GM12878 (cell line): ENCODE results near the gene C9orf78. TPM values are rescaled to one million over a fixed set of nuclear protein-coding genes. Genes with fewer than 3 reads are reported as not detected.

ENCODE experiments used
- ATAC-seq: fragments of 200-7000 bp; cut with Tn5 transposase; 3 replicates; pipeline ENCODE4 v1.9.1; 2020; ENCODE audit warnings: mild to moderate bottlenecking, moderate library complexity
- BruUV-seq: library from RNA; stranded (reverse); fragments of 400-500 nt; replicated peaks from 2 replicates; lab custom pipeline; 2021; lab: Mats Ljungman, UMichigan
- CTCF ChIA-PET: fragments of 300-600 bp; sonication (Branson Sonifier 250); formaldehyde crosslinking; extraction: SDS; loops from one replicate; lab custom pipeline; 2021; ENCODE audit warnings: inconsistent platforms; lab: Yijun Ruan, JAX
- POLR2A ChIA-PET: fragments of 350-600 bp; formaldehyde crosslinking; extraction: SDS; loops from one replicate; lab custom pipeline; 2021; ENCODE audit warnings: inconsistent platforms; lab: Charles Lee
- RAD21 ChIA-PET: fragments of 300-600 bp; sonication (Branson Sonifier 250); formaldehyde crosslinking; loops from one replicate; lab custom pipeline; 2023; ENCODE audit warnings: antibody characterized with exemption; ENCODE audit not compliant: unreplicated experiment; lab: Charles Lee
- SMC1A ChIA-PET: fragments of 300-600 bp; sonication (Branson Sonifier 250); formaldehyde crosslinking; loops from one replicate; lab custom pipeline; 2023; ENCODE audit not compliant: unreplicated experiment, uncharacterized antibody; lab: Charles Lee
- DNase-seq: peaks from one replicate; pipeline ENCODE4 v3.0.0-alpha.2; 2011; ENCODE audit warnings: low read depth, low spot score
- FAIRE-seq: peaks from 3 replicates; lab custom pipeline; 2011; peaks lifted over from hg19 to GRCh38; lab: Jason Lieb, UNC
- H2AFZ ChIP-seq: 2 replicates; pipeline ENCODE4 v1.6.0; 2011; ENCODE audit warnings: low read depth, low read length, control low read depth; ENCODE audit not compliant: control insufficient read depth
- H3K27ac ChIP-seq: 2 replicates; pipeline ENCODE4 v1.5.1; 2011; ENCODE audit warnings: control low read depth; ENCODE audit not compliant: control insufficient read depth, insufficient read depth
- H3K27me3 ChIP-seq, 2 experiments: replicated peaks in 1 of 2; 2 replicates each; pipeline versions ENCODE4 v1.6.0 to v1.6.1; 2011; ENCODE audit warnings: low read length in 1 of 2; ENCODE audit not compliant: control insufficient read depth in 2 of 2, insufficient read depth in 2 of 2
- H3K36me3 ChIP-seq, 2 experiments: 2 replicates each; pipeline ENCODE4 v1.5.1; 2011; ENCODE audit warnings: low read length in 1 of 2; ENCODE audit not compliant: control insufficient read depth in 2 of 2, insufficient read depth in 2 of 2
- H3K4me1 ChIP-seq: 2 replicates; pipeline ENCODE4 v1.6.1; 2011; ENCODE audit warnings: mild to moderate bottlenecking, low read length, moderate library complexity, mixed read lengths; ENCODE audit not compliant: control insufficient read depth, insufficient read depth
- H3K4me2 ChIP-seq: 2 replicates; pipeline ENCODE4 v1.6.0; 2011; ENCODE audit warnings: control low read depth; ENCODE audit not compliant: control insufficient read depth, insufficient read depth
- H3K4me3 ChIP-seq: fragments of 200-600 bp; sonication (generic); 2 replicates; pipeline ENCODE4 v1.5.1; 2016
- H3K79me2 ChIP-seq: 2 replicates; pipeline ENCODE4 v1.6.0; 2011; ENCODE audit warnings: low read length; ENCODE audit not compliant: control insufficient read depth, insufficient read depth
- H3K9ac ChIP-seq: 2 replicates; pipeline ENCODE4 v1.8.0; 2011; ENCODE audit warnings: low read length, control low read depth, mixed read lengths; ENCODE audit not compliant: control insufficient read depth, insufficient read depth
- H3K9me3 ChIP-seq: replicated peaks from 3 replicates; pipeline ENCODE4 v1.5.1; 2011; ENCODE audit warnings: mild to moderate bottlenecking, low read length; ENCODE audit not compliant: control insufficient read depth, insufficient read depth
- H4K20me1 ChIP-seq: 2 replicates; pipeline ENCODE4 v1.6.0; 2011; ENCODE audit not compliant: control insufficient read depth, insufficient read depth
- CREB1 ChIP-seq: IDR thresholded peaks from 2 replicates; pipeline ENCODE4 v1.6.1; 2012; ENCODE audit warnings: low read depth, mild to moderate bottlenecking, inconsistent platforms
- HDAC6 ChIP-seq: fragments of 200-600 bp; sonication (generic); IDR thresholded peaks from one replicate; pipeline ENCODE4 v1.8.0; 2017; ENCODE audit warnings: antibody characterized with exemption; ENCODE audit not compliant: unreplicated experiment
- JUNB ChIP-seq: IDR thresholded peaks from 2 replicates; pipeline ENCODE4 v1.6.1; 2016; ENCODE audit warnings: antibody characterized with exemption, mild to moderate bottlenecking
- MEF2B ChIP-seq: fragments of 450-650 bp; IDR thresholded peaks from 2 replicates; pipeline ENCODE4 v1.6.1; 2018; ENCODE audit warnings: mild to moderate bottlenecking, moderate library complexity; ENCODE audit not compliant: partially characterized antibody, poor library complexity, severe bottlenecking
- MYB ChIP-seq: fragments of 150-350 bp; IDR thresholded peaks from 2 replicates; pipeline ENCODE4 v1.6.1; 2014; ENCODE audit warnings: mild to moderate bottlenecking, low read depth, low read length, borderline replicate concordance
- MYC ChIP-seq: IDR thresholded peaks from 2 replicates; pipeline ENCODE4 v1.6.1; 2011; ENCODE audit warnings: mild to moderate bottlenecking, low read length, moderate library complexity, inconsistent platforms; ENCODE audit not compliant: insufficient read depth, insufficient replicate concordance, insufficient read length, severe bottlenecking
- NFYA ChIP-seq: IDR thresholded peaks from 2 replicates; pipeline ENCODE4 v1.6.1; 2011; ENCODE audit warnings: low read depth, mild to moderate bottlenecking, low read length, improper control_type of control experiment, borderline replicate concordance
- PAX8 ChIP-seq: fragments of 450-650 bp; IDR thresholded peaks from 2 replicates; pipeline ENCODE4 v1.6.1; 2017; ENCODE audit warnings: mild to moderate bottlenecking, moderate library complexity
- POLR2AphosphoS2 ChIP-seq: IDR thresholded peaks from 2 replicates; pipeline ENCODE4 v1.6.1; 2011; ENCODE audit warnings: low read depth, mild to moderate bottlenecking, low read length, improper control_type of control experiment, moderate library complexity
- RBBP5 ChIP-seq: fragments of 200-600 bp; sonication (generic); conservative IDR thresholded peaks from 2 replicates; pipeline ENCODE4 v1.6.1; 2016
- RELB ChIP-seq: fragments of 450-650 bp; IDR thresholded peaks from 2 replicates; pipeline ENCODE4 v1.6.1; 2017; ENCODE audit warnings: low read depth, mild to moderate bottlenecking, moderate library complexity
- SMC3 ChIP-seq: IDR thresholded peaks from 2 replicates; pipeline ENCODE4 v1.6.1; 2011; ENCODE audit warnings: low read length, improper control_type of control experiment, borderline replicate concordance
- SPI1 ChIP-seq: IDR thresholded peaks from 2 replicates; pipeline ENCODE4 v1.6.1; 2011; ENCODE audit warnings: low read depth, mild to moderate bottlenecking, low read length, moderate library complexity, borderline replicate concordance; ENCODE audit not compliant: insufficient read depth
- TBL1XR1 ChIP-seq: IDR thresholded peaks from 2 replicates; pipeline ENCODE4 v1.6.1; 2012; ENCODE audit warnings: low read depth, low read length, improper control_type of control experiment
- ZNF207 ChIP-seq: fragments of 450-650 bp; IDR thresholded peaks from 2 replicates; pipeline ENCODE4 v1.6.1; 2014; ENCODE audit warnings: antibody characterized with exemption, mild to moderate bottlenecking, borderline replicate concordance
- ZNF24 ChIP-seq: fragments of 450-650 bp; IDR thresholded peaks from 2 replicates; pipeline ENCODE4 v1.6.1; 2017; ENCODE audit warnings: antibody characterized with exemption, mild to moderate bottlenecking
- WGBS: methylation state at CpG from one replicate; pipeline ENCODE4 v1.1.6; 2016; ENCODE audit warnings: low lambda C conversion rate; ENCODE audit not compliant: insufficient replicate concordance, insufficient coverage; ENCODE audit errors: missing lambda C conversion rate; 5-methylcytosine and 5-hydroxymethylcytosine counted together
- in situ Hi-C: fragments of 300-500 bp; cut with MboI; formaldehyde crosslinking; loops from 9 replicates; pipeline ENCODE4 v1.14.3; 2018; ENCODE audit warnings: mixed read lengths
- intact Hi-C: fragments of 100-400 bp; cut with micrococcal nuclease; formaldehyde crosslinking; loops from one replicate; pipeline ENCODE4 v1.14.2; 2022; ENCODE audit not compliant: unreplicated experiment
- polyA plus RNA-seq, 11 experiments: library from polyadenylated mRNA; depleted of rRNA in 4 of 11; unstranded in 6 of 11; stranded (reverse) in 5 of 11; fragments of >200 nt; fragmentation: Nextera tagmentation in 4 of 11; fragmentation: Illumina TruSeq in 1 of 11; extraction: Ambion mirVana in 4 of 11; extraction: Trizol in 1 of 11; gene quantifications; 1 replicate in 1 of 11; 2 replicates in 10 of 11; pipeline versions ENCODE4 v1.2.1 to v1.2.3, GENCODE V29; 2011 to 2016; ENCODE audit warnings: inconsistent platforms in 2 of 11, missing spikeins in 2 of 11, low read depth in 1 of 11
- total RNA-seq, 4 experiments: library from RNA; depleted of rRNA in 3 of 4; stranded (reverse); fragments of >200 nt in 3 of 4; fragmentation: Illumina TruSeq in 1 of 4; extraction: Trizol in 1 of 4; gene quantifications; 2 replicates each; pipeline versions ENCODE4 v1.2.1 to v1.2.3, GENCODE V29; 2013 to 2021

Gene C9orf78
- total and polyA plus RNA-seq, 10 of the 15 experiments (the other 5 are each of a cell fraction or from before 2014, with no cell fraction given): 23.0 to 60.9 (median 47.5) TPM

- TF ChIP-seq ZNF207: no peak
- TF ChIP-seq SPI1: no peak
Observed at GRCh38 chr9:129832982-129833381, 2.1 kb downstream of the C9orf78 start.

GRCh38 chr9:129828969-129829368, 6.1 kb downstream of the C9orf78 start:
- CTCF ChIA-PET: no interaction called here
- Histone ChIP-seq H3K36me3 (peaks cover 6 to 16% of the 10 kb centered on the region in 2 experiments; a peak in 3 of 4 replicates), H3K27me3 (no peaks in the 10 kb centered on the region), H2AFZ (no peak overlapping the region), H4K20me1 (no peaks in the 10 kb centered on the region), H3K4me3 (no peak overlapping the region), H3K9ac (no peak overlapping the region), H3K9me3 (no peaks in the 10 kb centered on the region), H3K79me2 (peaks cover 7% of the 10 kb centered on the region), H3K4me1 (peaks cover 6% of the 10 kb centered on the region), H3K4me2 (no peak overlapping the region), H3K27ac (no peak overlapping the region)
- FAIRE-seq: no peak
- RAD21 ChIA-PET: no interaction called here
- POLR2A ChIA-PET: interaction anchor here (0.6 to 1.0 kb wide), 2 partner anchors 11 to 109 kb away, joined by 4 to 6 read pairs; no protein-coding TSS in a partner anchor
- intact Hi-C loops (no loop called here), in situ Hi-C loops (loop anchor here (25.0 kb wide), 1 partner anchor 1433 kb away; no protein-coding TSS in a partner anchor)
- SMC1A ChIA-PET: no interaction called here
- WGBS: over 99% methylated on average over 10 of the region's 10 CpGs
- no peak for DNase-seq
- no TSS peak for BruUV-seq
- ATAC-seq: no peak
- TF ChIP-seq RBBP5: no peak
- TF ChIP-seq PAX8: no peak
- no peak for TF ChIP-seq NFYA
- no peak for TF ChIP-seq SMC3
- TF ChIP-seq JUNB: no peak
- TF ChIP-seq MYB: no peak
- no peak for TF ChIP-seq CREB1
- TF ChIP-seq POLR2AphosphoS2: no peak
- no peak for TF ChIP-seq MEF2B
- TF ChIP-seq RELB: no peak
- no peak for TF ChIP-seq ZNF24
- TF ChIP-seq HDAC6: no peak
- no peak for TF ChIP-seq MYC
- TF ChIP-seq TBL1XR1: no peak

More at GRCh38 chr9:129832982-129833381, 2.1 kb downstream of the C9orf78 start:
- H3K79me2 ChIP-seq: peaks cover 34% of the 10 kb centered on the region
- H3K27ac ChIP-seq: no peak overlapping the region
- peaks cover 6 to 16% of the 10 kb centered on the region in 2 experiments; a peak in 3 of 4 replicates for H3K36me3 ChIP-seq
- RAD21 ChIA-PET: no interaction called here
- CTCF ChIA-PET: no interaction called here
- POLR2A ChIA-PET: no interaction called here
- BruUV-seq: no TSS peak
- no peaks in the 10 kb centered on the region for H3K9me3 ChIP-seq
- H3K9ac ChIP-seq: no peak overlapping the region
- peaks cover 14% of the 10 kb centered on the region for H3K4me1 ChIP-seq
- no peaks in the 10 kb centered on the region for H4K20me1 ChIP-seq
- no peak overlapping the region for H3K4me3 ChIP-seq
- no peaks in the 10 kb centered on the region for H3K27me3 ChIP-seq
- SMC1A ChIA-PET: no interaction called here
- DNase-seq (no peak), FAIRE-seq (no peak), ATAC-seq (no peak)
- WGBS: 100% methylated on average over 1 of the region's 1 CpG
- H2AFZ ChIP-seq: no peak overlapping the region
- in situ Hi-C loops (loop anchor here (25.0 kb wide), 1 partner anchor 1429 kb away; no protein-coding TSS in a partner anchor), intact Hi-C loops (no loop called here)
- H3K4me2 ChIP-seq: no peak overlapping the region
